OCI-LY3 (cell line): ENCODE results near the gene KHDRBS1.

Experiments
- CTCF ChIP-seq: fragments of 200-600, 300-600 bp; sonication (generic); IDR thresholded peaks from 2 replicates; pipeline ENCODE4 v1.5.1; 2014; ENCODE audit warnings: antibody characterized with exemption, low read length, low read depth
- EZH2phosphoT487 ChIP-seq: fragments of 200-600 bp; shearing (Covaris generic); IDR thresholded peaks from 2 replicates; pipeline ENCODE4 v1.6.1; 2018; ENCODE audit warnings: antibody characterized with exemption, mixed run types, low read depth

GRCh38 chr1:32013386-32014198 is at the start of gene KHDRBS1:
- TF ChIP-seq CTCF (no peak), EZH2phosphoT487 (no peak)
